ENCODE data around the gene CLDN9.

DNA sequence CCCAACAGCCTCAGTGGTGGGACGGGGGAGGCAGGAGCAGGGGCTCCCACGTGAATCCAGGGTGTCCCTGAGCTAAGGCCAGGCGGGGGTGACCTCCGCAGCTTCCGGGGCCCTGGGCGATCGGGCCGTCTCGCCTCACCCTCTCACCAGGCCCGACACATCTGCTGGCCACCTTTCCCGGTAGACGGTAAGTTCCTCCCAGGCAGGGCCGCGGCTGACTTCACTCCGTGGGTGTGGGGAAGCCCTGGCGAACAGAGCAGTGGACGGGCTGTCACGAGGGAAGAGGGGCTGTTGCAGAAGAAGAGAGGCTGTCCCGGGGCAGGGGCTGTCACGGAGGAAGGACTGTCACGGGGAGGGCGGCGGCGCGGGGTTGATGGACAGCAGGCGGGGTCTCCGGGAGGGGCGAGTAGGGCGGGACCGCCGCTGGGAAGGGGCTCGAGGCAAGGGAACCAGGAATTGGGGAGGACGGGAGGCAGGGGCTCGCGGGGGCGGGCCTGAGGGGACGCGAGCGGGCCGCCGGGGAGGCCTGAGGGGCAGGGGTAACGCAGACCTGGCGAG, 33.0 kb upstream of the CLDN9 start:
- no peak for TF ChIP-seq EZH2 (IDR thresholded peaks at IDR 0.05; ENCODE audit: borderline replicate concordance, low read depth, low read length, poor library complexity, severe bottlenecking)
- TF ChIP-seq, protein P1, sequence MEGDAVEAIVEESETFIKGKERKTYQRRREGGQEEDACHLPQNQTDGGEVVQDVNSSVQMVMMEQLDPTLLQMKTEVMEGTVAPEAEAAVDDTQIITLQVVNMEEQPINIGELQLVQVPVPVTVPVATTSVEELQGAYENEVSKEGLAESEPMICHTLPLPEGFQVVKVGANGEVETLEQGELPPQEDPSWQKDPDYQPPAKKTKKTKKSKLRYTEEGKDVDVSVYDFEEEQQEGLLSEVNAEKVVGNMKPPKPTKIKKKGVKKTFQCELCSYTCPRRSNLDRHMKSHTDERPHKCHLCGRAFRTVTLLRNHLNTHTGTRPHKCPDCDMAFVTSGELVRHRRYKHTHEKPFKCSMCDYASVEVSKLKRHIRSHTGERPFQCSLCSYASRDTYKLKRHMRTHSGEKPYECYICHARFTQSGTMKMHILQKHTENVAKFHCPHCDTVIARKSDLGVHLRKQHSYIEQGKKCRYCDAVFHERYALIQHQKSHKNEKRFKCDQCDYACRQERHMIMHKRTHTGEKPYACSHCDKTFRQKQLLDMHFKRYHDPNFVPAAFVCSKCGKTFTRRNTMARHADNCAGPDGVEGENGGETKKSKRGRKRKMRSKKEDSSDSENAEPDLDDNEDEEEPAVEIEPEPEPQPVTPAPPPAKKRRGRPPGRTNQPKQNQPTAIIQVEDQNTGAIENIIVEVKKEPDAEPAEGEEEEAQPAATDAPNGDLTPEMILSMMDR (conservative IDR thresholded peaks at IDR 0.05; ENCODE audit: low read depth, low read length): no peak

All from A673 (cell line).